ENCODE data around the gene ALDH3A1.

Gene ALDH3A1

DNA sequence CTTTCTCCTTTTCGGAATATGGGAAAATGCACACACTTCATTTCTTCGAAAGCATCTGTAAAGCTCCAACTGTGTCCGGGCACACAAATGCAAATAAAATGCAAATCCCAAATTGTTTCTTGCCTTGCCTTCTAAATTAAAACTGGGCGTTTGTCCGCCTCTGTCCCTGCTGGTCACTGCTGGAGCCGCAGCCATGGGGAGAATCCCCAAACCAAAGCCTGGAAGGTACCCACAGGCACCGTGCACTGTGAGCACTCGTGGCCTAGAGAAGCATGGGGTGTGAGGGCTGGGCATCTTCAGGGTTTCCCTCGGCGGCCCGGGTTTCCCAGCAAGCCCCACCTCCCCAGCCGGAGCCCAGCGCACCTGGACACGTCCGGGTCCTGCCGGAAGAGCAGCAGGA, 34.6 kb downstream of the ALDH3A1 start:
- Histone ChIP-seq H3K4me3 (ENCODE audit: low read depth, low read length) (no peak overlapping the region), H3K79me2 (no peaks in the 10 kb centered on the region), H3K4me2 (ENCODE audit: low read length) (no peak overlapping the region), H3K9ac (no peak overlapping the region), H3K36me3 (ENCODE audit: control insufficient read depth, insufficient read depth, low read length) (no peaks in the 10 kb centered on the region), H3K4me1 (no peaks in the 10 kb centered on the region), H2AFZ (no peak overlapping the region), H3K9me3 (ENCODE audit: control insufficient read depth, low read length) (no peaks in the 10 kb centered on the region), H3K27me3 (ENCODE audit: control insufficient read depth, insufficient read depth, low read length) (no peaks in the 10 kb centered on the region), H3K27ac (no peak overlapping the region)
- TF ChIP-seq CTCF (IDR thresholded peaks at IDR 0.05): no peak

GRCh38 chr17:19712436-19713004, 35.6 kb downstream of the ALDH3A1 start:
- TF ChIP-seq CTCF (IDR thresholded peaks at IDR 0.05): no peak
- Histone ChIP-seq H3K4me2 (ENCODE audit: low read length) (no peak overlapping the region), H3K9me3 (ENCODE audit: control insufficient read depth, low read length) (no peaks in the 10 kb centered on the region), H3K9ac (no peak overlapping the region), H3K27ac (no peak overlapping the region), H3K4me1 (no peaks in the 10 kb centered on the region), H3K36me3 (ENCODE audit: control insufficient read depth, insufficient read depth, low read length) (no peaks in the 10 kb centered on the region), H2AFZ (no peak overlapping the region), H3K4me3 (ENCODE audit: low read depth, low read length) (no peak overlapping the region), H3K79me2 (no peaks in the 10 kb centered on the region), H3K27me3 (ENCODE audit: control insufficient read depth, insufficient read depth, low read length) (no peaks in the 10 kb centered on the region)

- Histone ChIP-seq H3K79me2 (no peaks in the 10 kb centered on the region), H3K27ac (no peak overlapping the region), H3K4me2 (ENCODE audit: low read length) (no peak overlapping the region), H3K9ac (no peak overlapping the region), H3K36me3 (ENCODE audit: control insufficient read depth, insufficient read depth, low read length) (no peaks in the 10 kb centered on the region), H3K27me3 (ENCODE audit: control insufficient read depth, insufficient read depth, low read length) (no peaks in the 10 kb centered on the region), H3K4me1 (no peaks in the 10 kb centered on the region), H2AFZ (no peak overlapping the region), H3K4me3 (ENCODE audit: low read depth, low read length) (no peak overlapping the region), H3K9me3 (ENCODE audit: control insufficient read depth, low read length) (no peaks in the 10 kb centered on the region)
- TF ChIP-seq CTCF (IDR thresholded peaks at IDR 0.05): no peak
Observed at GRCh38 chr17:19709841-19710240, 38.3 kb downstream of the ALDH3A1 start.

GRCh38 chr17:19708431-19709175, 39.5 kb downstream of the ALDH3A1 start:
- H3K9ac ChIP-seq: no peak overlapping the region
- no peak for TF ChIP-seq CTCF (IDR thresholded peaks at IDR 0.05)
- H3K4me2 ChIP-seq (ENCODE audit: low read length): no peak overlapping the region
- H3K9me3 ChIP-seq (ENCODE audit: control insufficient read depth, low read length): no peaks in the 10 kb centered on the region
- no peaks in the 10 kb centered on the region for H3K4me1 ChIP-seq
- H3K4me3 ChIP-seq (ENCODE audit: low read depth, low read length): no peak overlapping the region
- H3K27ac ChIP-seq: no peak overlapping the region
- no peaks in the 10 kb centered on the region for H3K79me2 ChIP-seq
- no peak overlapping the region for H2AFZ ChIP-seq
- no peaks in the 10 kb centered on the region for H3K27me3 ChIP-seq (ENCODE audit: control insufficient read depth, insufficient read depth, low read length)
- no peaks in the 10 kb centered on the region for H3K36me3 ChIP-seq (ENCODE audit: control insufficient read depth, insufficient read depth, low read length)

All from parathyroid adenoma (tissue), 2 donors.